GM23338 (cell line): Measurements from ENCODE around the gene CCL18.
"Not testable (repeated sequence)": the region's sequence is repeated elsewhere in the genome, so short reads cannot be mapped to it uniquely, and the experiment has no call there.

Source experiments
- CREB1 ChIP-seq: fragments of 250-450 bp; sonication (Bioruptor Pico); IDR thresholded peaks from 2 replicates; pipeline ENCODE4 v1.5.0; 2020; ENCODE audit warnings: low read depth, mild to moderate bottlenecking, moderate library complexity
- EZH2 ChIP-seq: fragments of 200-600 bp; sonication (generic); IDR thresholded peaks from one replicate; pipeline ENCODE4 v1.8.0; 2017; ENCODE audit warnings: antibody characterized with exemption, mild to moderate bottlenecking, low read depth; ENCODE audit not compliant: unreplicated experiment
- EZH2phosphoT487 ChIP-seq: fragments of 200-600 bp; sonication (generic); IDR thresholded peaks from one replicate; pipeline ENCODE4 v1.8.1; 2018; ENCODE audit warnings: antibody characterized with exemption; ENCODE audit not compliant: unreplicated experiment
- JUNB ChIP-seq: IDR thresholded peaks from one replicate; pipeline ENCODE4 v1.6.1; 2016; ENCODE audit warnings: antibody characterized with exemption; ENCODE audit not compliant: unreplicated experiment
- NANOG ChIP-seq: IDR thresholded peaks from 2 replicates; pipeline ENCODE4 v1.6.1; 2016; ENCODE audit warnings: antibody characterized with exemption, borderline replicate concordance
- POLR2AphosphoS5 ChIP-seq: IDR thresholded peaks from 2 replicates; pipeline ENCODE4 v1.6.1; 2016; ENCODE audit warnings: antibody characterized with exemption, low read depth
- STAT1 ChIP-seq: IDR thresholded peaks from one replicate; pipeline ENCODE4 v1.6.1; 2016; ENCODE audit warnings: antibody characterized with exemption; ENCODE audit not compliant: unreplicated experiment
- ZNF331 ChIP-seq: fragments of 250-450 bp; sonication (Bioruptor Pico); IDR thresholded peaks from 2 replicates; pipeline ENCODE4 v1.5.0; 2020; ENCODE audit warnings: low read depth, mild to moderate bottlenecking, moderate library complexity
- TF ChIP-seq, protein P1 (sequence below), 2 experiments: fragments of 200-600 bp in 1 of 2; sonication (generic) in 1 of 2; conservative IDR thresholded peaks; 2 replicates each; pipeline versions ENCODE4 v1.5.1 to v1.6.1; 2016 to 2017; ENCODE audit warnings: antibody characterized with exemption in 2 of 2, low read depth in 2 of 2, mild to moderate bottlenecking in 2 of 2, moderate library complexity in 1 of 2
- TF ChIP-seq, protein P2 (sequence below): IDR thresholded peaks from one replicate; pipeline ENCODE4 v1.6.1; 2018; ENCODE audit warnings: antibody characterized with exemption; ENCODE audit not compliant: unreplicated experiment
- TF ChIP-seq, protein P3 (sequence below): IDR thresholded peaks from 2 replicates; pipeline ENCODE4 v1.6.1; 2016; ENCODE audit warnings: antibody characterized with exemption

DNA sequence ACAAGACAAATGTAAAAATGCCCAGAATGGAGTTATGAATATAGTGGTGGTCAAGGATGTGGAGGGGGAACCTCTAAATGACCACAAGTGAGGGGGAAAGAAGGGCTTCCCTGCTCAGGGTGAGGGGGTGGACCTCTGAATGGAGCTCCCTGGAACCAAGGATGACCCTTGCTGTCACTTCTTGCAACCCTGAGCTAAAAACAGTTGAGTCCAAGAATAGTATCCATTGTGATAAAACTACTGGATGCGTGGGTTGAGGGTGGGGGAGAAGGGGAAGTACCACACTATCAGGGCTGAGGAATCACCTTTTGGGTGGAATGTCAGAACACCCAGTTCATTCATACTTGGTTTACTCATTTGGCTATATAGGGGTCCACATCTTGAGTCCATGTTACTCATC, 34.9 kb downstream of the CCL18 start:
- TF ChIP-seq, protein P1, sequence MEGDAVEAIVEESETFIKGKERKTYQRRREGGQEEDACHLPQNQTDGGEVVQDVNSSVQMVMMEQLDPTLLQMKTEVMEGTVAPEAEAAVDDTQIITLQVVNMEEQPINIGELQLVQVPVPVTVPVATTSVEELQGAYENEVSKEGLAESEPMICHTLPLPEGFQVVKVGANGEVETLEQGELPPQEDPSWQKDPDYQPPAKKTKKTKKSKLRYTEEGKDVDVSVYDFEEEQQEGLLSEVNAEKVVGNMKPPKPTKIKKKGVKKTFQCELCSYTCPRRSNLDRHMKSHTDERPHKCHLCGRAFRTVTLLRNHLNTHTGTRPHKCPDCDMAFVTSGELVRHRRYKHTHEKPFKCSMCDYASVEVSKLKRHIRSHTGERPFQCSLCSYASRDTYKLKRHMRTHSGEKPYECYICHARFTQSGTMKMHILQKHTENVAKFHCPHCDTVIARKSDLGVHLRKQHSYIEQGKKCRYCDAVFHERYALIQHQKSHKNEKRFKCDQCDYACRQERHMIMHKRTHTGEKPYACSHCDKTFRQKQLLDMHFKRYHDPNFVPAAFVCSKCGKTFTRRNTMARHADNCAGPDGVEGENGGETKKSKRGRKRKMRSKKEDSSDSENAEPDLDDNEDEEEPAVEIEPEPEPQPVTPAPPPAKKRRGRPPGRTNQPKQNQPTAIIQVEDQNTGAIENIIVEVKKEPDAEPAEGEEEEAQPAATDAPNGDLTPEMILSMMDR (conservative IDR thresholded peaks at IDR 0.05; ENCODE audit: low read depth in 2 of 2): not testable (repeated sequence)
- TF ChIP-seq EZH2phosphoT487; POLR2AphosphoS5; EZH2; CREB1 (CRISPR knock-in tag); NANOG; ZNF331 (CRISPR knock-in tag); JUNB; STAT1: not testable (repeated sequence)
- TF ChIP-seq, protein P2, sequence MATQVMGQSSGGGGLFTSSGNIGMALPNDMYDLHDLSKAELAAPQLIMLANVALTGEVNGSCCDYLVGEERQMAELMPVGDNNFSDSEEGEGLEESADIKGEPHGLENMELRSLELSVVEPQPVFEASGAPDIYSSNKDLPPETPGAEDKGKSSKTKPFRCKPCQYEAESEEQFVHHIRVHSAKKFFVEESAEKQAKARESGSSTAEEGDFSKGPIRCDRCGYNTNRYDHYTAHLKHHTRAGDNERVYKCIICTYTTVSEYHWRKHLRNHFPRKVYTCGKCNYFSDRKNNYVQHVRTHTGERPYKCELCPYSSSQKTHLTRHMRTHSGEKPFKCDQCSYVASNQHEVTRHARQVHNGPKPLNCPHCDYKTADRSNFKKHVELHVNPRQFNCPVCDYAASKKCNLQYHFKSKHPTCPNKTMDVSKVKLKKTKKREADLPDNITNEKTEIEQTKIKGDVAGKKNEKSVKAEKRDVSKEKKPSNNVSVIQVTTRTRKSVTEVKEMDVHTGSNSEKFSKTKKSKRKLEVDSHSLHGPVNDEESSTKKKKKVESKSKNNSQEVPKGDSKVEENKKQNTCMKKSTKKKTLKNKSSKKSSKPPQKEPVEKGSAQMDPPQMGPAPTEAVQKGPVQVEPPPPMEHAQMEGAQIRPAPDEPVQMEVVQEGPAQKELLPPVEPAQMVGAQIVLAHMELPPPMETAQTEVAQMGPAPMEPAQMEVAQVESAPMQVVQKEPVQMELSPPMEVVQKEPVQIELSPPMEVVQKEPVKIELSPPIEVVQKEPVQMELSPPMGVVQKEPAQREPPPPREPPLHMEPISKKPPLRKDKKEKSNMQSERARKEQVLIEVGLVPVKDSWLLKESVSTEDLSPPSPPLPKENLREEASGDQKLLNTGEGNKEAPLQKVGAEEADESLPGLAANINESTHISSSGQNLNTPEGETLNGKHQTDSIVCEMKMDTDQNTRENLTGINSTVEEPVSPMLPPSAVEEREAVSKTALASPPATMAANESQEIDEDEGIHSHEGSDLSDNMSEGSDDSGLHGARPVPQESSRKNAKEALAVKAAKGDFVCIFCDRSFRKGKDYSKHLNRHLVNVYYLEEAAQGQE: not testable (repeated sequence)
- TF ChIP-seq, protein P3, sequence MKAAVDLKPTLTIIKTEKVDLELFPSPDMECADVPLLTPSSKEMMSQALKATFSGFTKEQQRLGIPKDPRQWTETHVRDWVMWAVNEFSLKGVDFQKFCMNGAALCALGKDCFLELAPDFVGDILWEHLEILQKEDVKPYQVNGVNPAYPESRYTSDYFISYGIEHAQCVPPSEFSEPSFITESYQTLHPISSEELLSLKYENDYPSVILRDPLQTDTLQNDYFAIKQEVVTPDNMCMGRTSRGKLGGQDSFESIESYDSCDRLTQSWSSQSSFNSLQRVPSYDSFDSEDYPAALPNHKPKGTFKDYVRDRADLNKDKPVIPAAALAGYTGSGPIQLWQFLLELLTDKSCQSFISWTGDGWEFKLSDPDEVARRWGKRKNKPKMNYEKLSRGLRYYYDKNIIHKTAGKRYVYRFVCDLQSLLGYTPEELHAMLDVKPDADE: not testable (repeated sequence)
